Midbrain (tissue), 1 donor: ENCODE measurements around the gene CDH4.

Source experiments
- DNase-seq: peaks from one replicate; lab custom pipeline; 2025; lab: John Stamatoyannopoulos, UW

CDH4 gene

GRCh38 chr20:61692479-61692878, 440.4 kb downstream of the CDH4 start:
- no peak for DNase-seq

- DNase-seq, result no peak
Observed at GRCh38 chr20:61693055-61693600, 441.1 kb downstream of the CDH4 start.

GRCh38 chr20:61694682-61695081, 442.6 kb downstream of the CDH4 start:
- no peak for DNase-seq

GRCh38 chr20:61695741-61696140, 443.7 kb downstream of the CDH4 start:
- DNase-seq, result no peak

GRCh38 chr20:61696181-61696735, 444.2 kb downstream of the CDH4 start:
- DNase-seq, result no peak

- DNase-seq, result no peak
Observed at GRCh38 chr20:61697666-61698597, 445.9 kb downstream of the CDH4 start.

- no peak for DNase-seq
Observed at GRCh38 chr20:61698598-61699494, 446.8 kb downstream of the CDH4 start.

- DNase-seq, result no peak
Observed at GRCh38 chr20:61699495-61700374, 447.7 kb downstream of the CDH4 start.

- no peak for DNase-seq
Observed at GRCh38 chr20:61700595-61701140, 448.6 kb downstream of the CDH4 start.

GRCh38 chr20:61701401-61701800, 449.3 kb downstream of the CDH4 start:
- no peak for DNase-seq

GRCh38 chr20:61701802-61702201, 449.7 kb downstream of the CDH4 start:
- no peak for DNase-seq

GRCh38 chr20:61702246-61702645, 450.2 kb downstream of the CDH4 start:
- no peak for DNase-seq

GRCh38 chr20:61704661-61705060, 452.6 kb downstream of the CDH4 start:
- no peak for DNase-seq

GRCh38 chr20:61705386-61706258, 453.6 kb downstream of the CDH4 start:
- DNase-seq, result no peak

GRCh38 chr20:61706259-61706961, 454.3 kb downstream of the CDH4 start:
- DNase-seq, result no peak

- DNase-seq, result no peak
Observed at GRCh38 chr20:61708891-61709290, 456.8 kb downstream of the CDH4 start.

GRCh38 chr20:61710108-61710507, 458.0 kb downstream of the CDH4 start:
- DNase-seq, result no peak

GRCh38 chr20:61712688-61713087, 460.6 kb downstream of the CDH4 start:
- no peak for DNase-seq

GRCh38 chr20:61718361-61719005, 466.4 kb downstream of the CDH4 start:
- no peak for DNase-seq
